Tibial artery (tissue), 4 donors: ENCODE data around the gene LCN12.

Experiments used
- DNase-seq, 2 donors: peaks; one replicate each; pipeline ENCODE4 v3.0.0-alpha.2; 2019
- H3K27ac ChIP-seq, 2 donors: fragments of 200-600 bp; sonication (generic) in 1 of 2; 1 replicate in 1 of 2; 2 replicates in 1 of 2; pipeline ENCODE4 v1.5.1; 2018 to 2019; ENCODE audit warnings: mild to moderate bottlenecking in 1 of 2
- H3K27me3 ChIP-seq, 2 donors: fragments of 200-600 bp; sonication (generic) in 1 of 2; one replicate each; pipeline versions ENCODE4 v1.5.1 to v1.6.0; 2016 to 2019
- H3K36me3 ChIP-seq, 3 donors: fragments of 200-600 bp; sonication (generic) in 2 of 3; one replicate each; pipeline ENCODE4 v1.5.1; 2016 to 2019; ENCODE audit warnings: mild to moderate bottlenecking in 2 of 3
- H3K4me1 ChIP-seq, 4 donors: fragments of 200-600 bp; sonication (generic) in 2 of 4; 1 replicate in 3 of 4; 2 replicates in 1 of 4; pipeline ENCODE4 v1.5.1; 2016 to 2019
- H3K4me3 ChIP-seq, 2 donors: fragments of 200-600 bp; sonication (generic) in 1 of 2; 1 replicate in 1 of 2; 2 replicates in 1 of 2; pipeline ENCODE4 v1.5.1; 2018 to 2019; ENCODE audit warnings: mild to moderate bottlenecking in 2 of 2
- H3K9me3 ChIP-seq, 3 donors: fragments of 200-600 bp; sonication (generic) in 1 of 3; one replicate each; pipeline ENCODE4 v1.5.1; 2016 to 2019
- intact Hi-C: fragments of 100-400 bp; cut with DNase I; formaldehyde crosslinking; loops from one replicate; pipeline ENCODE4 v1.15.0; 2023; ENCODE audit warnings: low total_unique reads
- TF ChIP-seq, protein P1 (sequence below), 2 experiments: fragments of 200-600 bp in 1 of 2; fragments of 450-650 bp in 1 of 2; IDR thresholded peaks; one replicate each; pipeline ENCODE4 v1.5.1; 2017 to 2019; ENCODE audit warnings: antibody characterized with exemption in 2 of 2, mild to moderate bottlenecking in 1 of 2, moderate library complexity in 1 of 2

Gene LCN12

DNA sequence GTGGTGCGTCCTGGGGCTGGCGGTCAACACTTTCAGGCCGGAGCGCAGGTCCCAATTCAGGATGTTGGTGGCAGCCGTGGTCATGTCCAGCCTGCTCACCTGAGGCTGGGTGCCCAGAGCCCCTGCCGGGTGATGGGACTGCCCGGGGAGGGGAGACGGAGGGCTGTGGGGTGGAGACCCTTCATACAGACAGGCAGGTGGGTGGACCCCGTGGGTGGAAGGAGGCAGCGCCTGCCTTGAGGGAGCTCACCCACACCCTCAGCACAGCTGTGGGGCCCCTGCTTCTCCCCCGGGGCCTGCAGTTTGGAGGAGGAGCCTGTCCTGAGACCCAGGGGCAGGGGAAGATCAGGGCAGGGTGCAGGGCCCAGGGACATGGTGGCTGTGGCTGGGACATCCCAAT lies 18.3 kb downstream of the LCN12 start:
- TF ChIP-seq, protein P1, sequence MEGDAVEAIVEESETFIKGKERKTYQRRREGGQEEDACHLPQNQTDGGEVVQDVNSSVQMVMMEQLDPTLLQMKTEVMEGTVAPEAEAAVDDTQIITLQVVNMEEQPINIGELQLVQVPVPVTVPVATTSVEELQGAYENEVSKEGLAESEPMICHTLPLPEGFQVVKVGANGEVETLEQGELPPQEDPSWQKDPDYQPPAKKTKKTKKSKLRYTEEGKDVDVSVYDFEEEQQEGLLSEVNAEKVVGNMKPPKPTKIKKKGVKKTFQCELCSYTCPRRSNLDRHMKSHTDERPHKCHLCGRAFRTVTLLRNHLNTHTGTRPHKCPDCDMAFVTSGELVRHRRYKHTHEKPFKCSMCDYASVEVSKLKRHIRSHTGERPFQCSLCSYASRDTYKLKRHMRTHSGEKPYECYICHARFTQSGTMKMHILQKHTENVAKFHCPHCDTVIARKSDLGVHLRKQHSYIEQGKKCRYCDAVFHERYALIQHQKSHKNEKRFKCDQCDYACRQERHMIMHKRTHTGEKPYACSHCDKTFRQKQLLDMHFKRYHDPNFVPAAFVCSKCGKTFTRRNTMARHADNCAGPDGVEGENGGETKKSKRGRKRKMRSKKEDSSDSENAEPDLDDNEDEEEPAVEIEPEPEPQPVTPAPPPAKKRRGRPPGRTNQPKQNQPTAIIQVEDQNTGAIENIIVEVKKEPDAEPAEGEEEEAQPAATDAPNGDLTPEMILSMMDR (IDR thresholded peaks at IDR 0.05): no peak
- H3K36me3 ChIP-seq: no peaks in the 10 kb centered on the region
- H3K9me3 ChIP-seq: no peaks in the 10 kb centered on the region
- DNase-seq: no peak
- peaks cover 0 to 39% of the 10 kb centered on the region in 2 donors for H3K27me3 ChIP-seq
- H3K27ac ChIP-seq: no peak overlapping the region
- H3K4me3 ChIP-seq: no peak overlapping the region
- peaks cover 0 to 7% (median 1%) of the 10 kb centered on the region in 4 donors for H3K4me1 ChIP-seq
- intact Hi-C loops: no loop called here

DNA sequence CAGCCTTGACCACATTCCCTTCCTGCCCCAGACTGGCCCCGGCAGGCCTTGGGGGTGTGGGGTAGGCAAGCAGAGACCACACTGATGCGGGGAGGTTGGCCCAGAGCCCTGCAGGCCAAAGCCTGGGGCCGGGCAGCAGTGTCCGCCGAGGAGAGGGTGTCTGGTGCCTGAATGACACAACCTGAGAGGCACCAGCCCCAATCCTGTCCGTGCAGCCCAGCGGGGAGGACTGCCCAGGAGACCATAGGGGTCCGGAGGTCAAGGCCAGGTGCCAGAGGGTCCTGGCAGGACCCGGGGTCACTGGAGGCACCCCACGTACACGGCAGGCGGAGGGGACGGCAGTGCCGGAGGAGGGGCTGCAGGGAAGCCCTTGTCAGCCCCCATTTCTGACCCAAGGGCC lies 19.7 kb downstream of the LCN12 start:
- H3K36me3 ChIP-seq: no peaks in the 10 kb centered on the region
- H3K4me1 ChIP-seq: peaks cover 0 to 9% (median 2%) of the 10 kb centered on the region in 4 donors
- H3K9me3 ChIP-seq: no peaks in the 10 kb centered on the region
- peaks cover 0 to 37% of the 10 kb centered on the region in 2 donors for H3K27me3 ChIP-seq
- H3K4me3 ChIP-seq: no peak overlapping the region
- no peak overlapping the region for H3K27ac ChIP-seq
- no peak for DNase-seq
- intact Hi-C loops: no loop called here
- TF ChIP-seq, protein P1 (IDR thresholded peaks at IDR 0.05): no peak

DNA sequence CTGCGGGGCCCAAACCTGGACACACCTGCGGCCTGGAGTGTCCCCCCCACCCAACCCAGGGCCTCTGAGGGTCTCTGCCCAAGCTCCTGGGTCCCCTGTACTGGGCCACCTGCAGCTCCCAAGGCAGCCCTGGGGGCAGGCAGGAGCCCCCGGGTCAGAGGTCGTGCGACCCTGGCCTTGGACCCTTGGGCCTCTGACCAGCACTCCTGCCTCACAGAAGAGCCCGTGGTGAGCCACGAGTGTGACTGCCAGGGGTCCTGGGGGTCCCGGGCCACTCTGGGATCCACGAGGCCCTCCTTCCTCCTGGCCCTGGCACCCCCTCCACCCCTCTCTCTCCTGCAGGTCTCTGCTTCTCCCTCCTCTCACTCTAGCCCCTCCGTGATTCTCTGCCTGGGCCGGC lies 20.3 kb downstream of the LCN12 start:
- TF ChIP-seq, protein P1 (IDR thresholded peaks at IDR 0.05): no peak
- no peak for DNase-seq
- H3K4me3 ChIP-seq: no peak overlapping the region
- H3K27ac ChIP-seq: no peak overlapping the region
- H3K4me1 ChIP-seq: peaks cover 0 to 9% (median 3%) of the 10 kb centered on the region in 4 donors
- no peaks in the 10 kb centered on the region for H3K9me3 ChIP-seq
- H3K27me3 ChIP-seq: peaks cover 0 to 37% of the 10 kb centered on the region in 2 donors
- intact Hi-C loops: no loop called here
- H3K36me3 ChIP-seq: no peaks in the 10 kb centered on the region

DNA sequence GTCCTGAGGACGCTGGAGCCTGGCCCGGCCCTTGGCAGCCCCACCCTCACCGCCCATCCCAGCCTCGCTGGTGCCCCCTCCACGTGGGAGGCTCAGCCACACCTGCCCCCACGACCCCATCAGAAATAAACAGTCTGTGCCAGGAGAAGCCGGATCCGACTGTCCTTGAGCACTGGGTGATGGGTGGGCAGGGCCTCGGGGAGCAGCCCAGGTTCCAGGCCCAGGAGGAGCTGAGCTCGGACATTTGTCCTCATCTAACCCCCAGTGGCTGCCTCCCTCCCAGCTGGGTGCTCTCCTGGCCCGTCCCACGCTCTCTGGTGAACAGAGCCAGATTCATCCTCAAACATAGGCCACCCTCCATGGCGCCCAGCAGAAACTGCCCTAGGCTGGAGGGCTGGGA lies 20.7 kb downstream of the LCN12 start:
- TF ChIP-seq, protein P1 (IDR thresholded peaks at IDR 0.05): no peak
- intact Hi-C loops: no loop called here
- no peak overlapping the region for H3K27ac ChIP-seq
- peaks cover 0 to 12% (median 7%) of the 10 kb centered on the region in 4 donors for H3K4me1 ChIP-seq
- DNase-seq: no peak
- H3K27me3 ChIP-seq: peaks cover 0 to 40% of the 10 kb centered on the region in 2 donors
- no peaks in the 10 kb centered on the region for H3K9me3 ChIP-seq
- no peak overlapping the region for H3K4me3 ChIP-seq
- no peaks in the 10 kb centered on the region for H3K36me3 ChIP-seq

DNA sequence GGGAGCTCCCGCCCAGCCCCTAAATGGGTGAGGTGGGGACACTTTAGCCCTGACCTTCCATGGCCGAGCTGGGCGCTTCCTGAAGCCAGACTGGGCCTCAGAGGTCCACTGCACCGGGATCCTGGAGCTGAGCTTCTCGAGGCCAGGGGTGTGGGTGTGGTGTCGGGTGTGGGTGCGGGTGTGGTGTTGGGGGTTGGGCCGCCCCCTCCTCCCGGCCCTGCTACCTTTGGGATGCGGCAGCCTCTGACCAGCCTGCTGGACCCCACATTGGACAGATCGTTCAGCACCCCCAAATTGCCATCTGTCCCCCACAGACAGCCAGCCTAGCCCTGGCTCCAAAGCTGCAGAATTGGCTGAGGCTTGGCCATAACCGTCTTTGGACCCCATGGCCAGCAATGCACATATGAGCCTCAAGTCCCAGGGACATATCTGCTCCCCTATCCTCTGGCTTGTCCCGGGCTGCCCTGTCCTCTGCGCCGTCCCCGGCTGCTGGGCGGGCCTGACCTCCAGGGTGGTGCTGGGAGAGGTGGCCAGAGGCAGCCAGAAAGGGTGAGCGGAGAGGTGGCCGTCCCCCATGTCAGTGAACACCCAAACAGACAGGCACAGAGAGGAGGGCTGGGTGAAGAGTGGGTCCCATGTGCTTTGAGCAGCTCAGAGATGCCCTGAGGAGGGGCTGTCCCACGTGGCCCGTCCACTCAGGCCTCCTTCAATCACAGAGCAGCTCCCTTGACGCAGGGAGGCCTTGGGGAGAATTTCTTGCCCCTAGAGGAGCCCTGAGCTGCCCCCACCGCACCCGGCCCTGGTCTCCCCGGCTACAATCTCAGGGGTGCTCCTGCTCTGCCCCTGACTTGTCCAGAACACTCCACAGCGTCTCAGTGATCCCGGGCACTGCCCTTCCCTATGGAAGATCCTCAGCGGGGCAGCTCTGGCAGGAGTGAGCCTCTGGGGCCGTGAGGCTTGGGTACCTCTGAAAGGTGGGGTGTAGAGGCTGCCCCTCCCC lies 21.8 kb downstream of the LCN12 start:
- Histone ChIP-seq H3K36me3 (no peaks in the 10 kb centered on the region), H3K27me3 (peaks cover 0 to 34% of the 10 kb centered on the region in 2 donors), H3K4me1 (peaks cover 0 to 23% (median 15%) of the 10 kb centered on the region in 4 donors), H3K27ac (no peak overlapping the region), H3K4me3 (no peak overlapping the region), H3K9me3 (no peaks in the 10 kb centered on the region)
- TF ChIP-seq, protein P1 (IDR thresholded peaks at IDR 0.05): no peak
- intact Hi-C loops: no loop called here
- DNase-seq: no peak
